Stimulated activated CD8-positive, alpha-beta memory T cell treated with anti-CD3 and anti-CD28 coated beads, Interleukin-15, amount 100 ng/mL, for 48 hours (primary cell): Measurements from ENCODE around the gene IRAK1.
A peak's percentile ranks its signal among the peaks of the same experiment; 100 is the strongest.

ENCODE experiments used
- DNase-seq, 2 donors: peaks; one replicate each; pipeline ENCODE4 v3.0.0-alpha.2; 2020; ENCODE audit warnings: low read depth in 2 of 2

Gene IRAK1

GRCh38 chrX:153971124-153971449, 48.6 kb downstream of the IRAK1 start:
- peak; percentile 77 to 90 for DNase-seq

DNA sequence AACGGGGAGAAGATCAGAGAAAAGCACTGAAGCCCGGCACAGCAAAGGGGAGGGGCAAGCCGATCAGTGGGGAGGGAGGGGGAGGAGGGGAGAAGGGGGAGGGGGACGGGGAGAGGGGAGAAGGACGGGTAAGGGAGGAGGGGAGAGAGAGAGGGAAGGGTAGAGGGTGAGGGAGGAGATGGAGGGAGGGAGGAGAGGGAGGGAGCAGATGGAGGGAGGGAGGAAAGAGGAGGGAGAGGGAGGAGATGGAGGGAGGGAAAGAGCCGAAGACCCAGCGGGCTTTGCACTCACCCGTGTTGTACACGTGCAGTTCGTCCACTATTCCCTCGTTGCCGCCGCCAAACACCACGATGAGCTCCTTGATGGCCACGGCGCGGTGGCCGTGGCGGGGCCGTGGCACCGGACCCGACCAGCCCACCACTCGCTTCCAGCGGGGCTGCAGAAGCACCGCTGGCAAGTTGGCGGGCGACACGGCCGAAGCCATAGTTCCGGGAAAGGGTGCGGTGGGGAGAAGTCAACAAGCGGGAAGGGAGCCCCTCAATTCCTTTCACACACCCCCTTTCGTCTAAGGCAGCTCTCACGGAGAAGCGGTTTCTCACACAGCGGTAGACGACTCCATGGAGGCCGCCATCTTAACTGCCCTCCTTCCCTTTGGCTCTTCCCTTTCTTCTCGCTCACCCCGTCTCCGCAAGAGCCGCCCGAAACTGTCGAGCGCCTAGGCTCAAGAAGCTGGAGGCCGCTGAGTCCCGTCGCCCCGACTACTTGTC, 49.2 kb downstream of the IRAK1 start:
- DNase-seq, result no peak

DNA sequence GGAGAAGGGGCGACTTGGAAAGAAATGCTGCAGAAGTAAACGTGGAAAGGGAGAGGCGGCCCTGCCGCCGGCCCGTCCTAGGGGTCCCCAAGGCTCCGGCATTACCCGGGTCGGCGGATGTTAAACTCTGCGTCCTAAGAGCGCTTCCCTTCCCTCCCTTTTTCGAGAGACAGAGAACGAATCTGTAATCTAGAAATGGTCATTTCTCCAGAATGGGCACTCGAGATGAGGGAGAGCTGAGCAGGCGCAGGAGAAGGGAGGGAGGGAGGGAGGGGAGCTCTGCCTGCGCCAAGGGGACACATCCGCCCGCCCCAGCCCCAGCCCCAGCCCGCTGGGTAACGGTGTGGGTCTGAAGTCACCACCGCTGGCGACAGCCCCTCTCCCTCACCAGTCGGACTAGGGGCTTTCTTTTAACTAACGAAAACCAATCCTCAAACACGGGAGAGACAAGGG, 49.8 kb downstream of the IRAK1 start:
- DNase-seq, result no peak

DNA sequence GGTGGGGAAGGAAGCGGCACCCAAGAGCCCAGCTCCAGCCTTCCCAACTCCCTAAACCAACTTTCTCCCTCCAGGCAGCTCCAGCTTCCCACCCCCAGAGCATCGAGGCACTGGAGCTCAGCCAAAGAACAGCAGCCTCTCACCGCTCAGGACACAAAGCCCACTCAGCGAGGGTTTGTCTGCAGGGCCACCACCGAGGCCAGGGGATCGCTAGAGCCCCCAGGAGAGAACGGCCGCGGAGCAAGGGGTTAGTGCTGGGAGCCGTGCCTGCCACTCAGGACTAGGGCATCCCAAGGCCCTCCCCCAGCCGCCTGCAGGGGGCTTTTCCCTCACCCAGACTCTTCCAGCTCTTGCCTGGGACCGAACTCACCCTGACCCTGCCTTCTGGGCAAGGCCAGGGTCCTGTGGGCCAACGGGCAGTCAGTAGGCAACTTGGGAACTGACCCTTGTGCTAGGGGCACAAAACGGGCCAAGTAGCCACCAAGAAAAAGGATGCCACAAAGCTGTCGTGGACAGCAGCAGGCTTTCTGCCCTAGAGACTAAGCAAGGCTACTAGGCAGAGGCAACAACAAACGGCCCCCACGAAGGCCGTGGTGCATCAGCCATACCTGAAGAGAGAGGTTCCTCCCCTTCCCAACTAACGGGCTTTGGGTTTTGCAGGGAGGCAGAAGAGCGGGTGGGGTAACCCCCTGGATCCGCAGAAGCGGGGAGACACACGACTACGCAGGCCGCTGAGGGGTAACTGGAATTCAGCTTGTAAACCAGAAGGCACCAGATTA, 50.4 kb downstream of the IRAK1 start:
- no peak for DNase-seq

- DNase-seq, result no peak
These were observed 51.0 kb downstream of the IRAK1 start for GRCh38 chrX:153968754-153969124.

DNA sequence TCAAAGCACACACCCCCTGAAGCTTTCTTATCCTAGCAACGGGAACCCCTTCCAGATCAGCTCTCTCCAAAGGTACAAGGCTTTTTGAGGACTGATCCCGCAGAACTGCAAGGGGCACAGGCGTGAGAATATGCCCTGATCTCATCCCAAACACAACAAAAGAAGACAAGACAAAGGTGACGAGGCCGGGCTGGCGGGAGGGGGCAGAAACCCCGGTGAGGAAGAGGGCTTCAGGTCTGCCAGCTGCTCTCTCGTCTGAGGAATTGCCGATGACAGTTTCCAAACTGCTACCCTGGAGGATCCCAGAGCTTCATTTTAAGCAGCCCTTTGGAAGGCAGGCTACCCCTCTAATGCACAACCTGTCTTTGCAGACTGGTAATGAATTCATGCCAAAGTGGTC, 51.4 kb downstream of the IRAK1 start:
- no peak for DNase-seq

DNA sequence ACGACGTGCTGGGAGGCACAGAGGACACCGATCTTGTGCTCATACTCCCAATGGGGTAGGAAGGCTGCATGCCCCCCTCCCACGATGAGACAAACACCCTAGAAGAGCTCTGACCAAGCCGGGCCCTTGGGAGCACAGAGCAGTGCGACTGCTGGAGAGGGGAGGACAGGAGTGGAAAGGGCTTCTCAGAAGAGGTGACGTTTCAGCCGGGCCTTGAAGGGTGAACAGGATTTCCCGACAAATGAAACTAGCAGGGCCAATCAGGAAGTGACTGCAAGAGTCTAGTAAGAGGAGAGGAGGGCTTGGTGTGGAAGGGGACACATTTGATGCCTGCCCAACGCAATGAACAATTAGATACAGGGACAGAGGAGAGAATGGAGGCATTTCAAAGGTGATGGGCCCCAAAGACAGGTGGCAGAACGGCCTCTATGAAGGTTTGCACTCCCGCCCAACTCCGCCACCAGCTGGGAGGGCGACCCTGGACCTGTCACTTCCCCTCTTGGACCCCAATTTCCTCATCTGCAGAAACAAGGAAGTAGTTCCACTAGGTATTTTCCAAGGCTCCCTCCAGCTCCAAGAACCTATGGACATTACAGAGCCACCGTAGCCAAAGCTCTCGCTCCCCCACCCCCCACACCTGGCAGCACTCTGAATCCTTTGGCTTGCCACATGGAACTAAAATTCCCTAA, 52.0 kb downstream of the IRAK1 start:
- DNase-seq, result no peak

DNA sequence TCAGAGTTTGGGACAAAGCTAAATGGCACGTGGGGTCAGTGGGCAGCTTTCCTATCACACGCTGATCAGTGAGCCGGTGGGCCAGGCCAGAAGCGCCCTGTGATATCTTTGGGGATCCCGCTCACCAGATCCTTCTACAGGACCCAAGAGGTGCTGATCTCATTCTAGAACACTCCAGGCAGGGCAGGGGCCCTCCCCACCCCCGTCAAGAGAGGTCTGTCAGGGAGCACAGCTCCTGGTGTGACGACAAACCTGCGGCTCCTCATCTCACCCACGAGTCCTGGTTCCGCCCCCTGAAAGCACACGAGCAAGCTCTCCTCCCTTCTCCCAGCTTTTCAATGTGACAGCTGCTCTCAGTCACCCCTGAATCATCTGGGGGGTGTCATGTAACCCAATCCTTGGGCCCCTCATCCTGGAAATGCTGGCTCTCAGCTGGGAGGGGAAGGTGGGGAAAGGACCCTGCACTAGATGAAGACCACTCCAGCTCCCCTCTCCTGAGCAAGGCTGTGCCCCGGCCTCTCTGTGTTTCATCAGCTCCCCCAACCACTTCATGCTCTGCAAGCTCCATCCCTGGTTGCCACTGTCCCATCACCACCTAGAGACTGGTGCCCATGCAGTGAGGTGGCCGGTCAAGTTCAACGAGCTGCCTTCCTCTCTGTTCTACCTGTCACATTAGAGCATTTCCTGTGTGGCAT, 52.7 kb downstream of the IRAK1 start:
- peak in 1 of 2 donors; percentile 50 for DNase-seq

- DNase-seq, result no peak
These were observed 53.4 kb downstream of the IRAK1 start for GRCh38 chrX:153966283-153966688.

DNA sequence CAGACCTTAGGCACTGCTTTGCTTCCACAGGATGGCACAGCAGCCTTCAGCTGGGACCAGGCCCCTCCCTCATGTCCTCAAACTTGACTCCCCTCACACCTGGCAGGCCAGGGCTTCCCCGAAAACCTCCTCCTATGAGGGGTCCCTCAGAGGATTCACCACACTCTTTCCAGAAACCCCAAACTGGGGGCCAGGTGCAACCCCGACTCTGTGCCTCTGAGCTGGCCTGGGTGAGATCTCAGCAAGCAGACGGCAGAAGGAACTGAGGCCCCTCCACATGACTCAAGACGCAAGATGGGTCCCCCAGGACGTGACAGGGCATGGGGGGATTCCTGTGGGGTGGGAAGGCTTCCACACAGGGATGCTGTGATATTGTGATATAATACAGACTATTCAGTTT, 54.3 kb downstream of the IRAK1 start:
- no peak for DNase-seq

- no peak for DNase-seq
These were observed 55.6 kb downstream of the IRAK1 start for GRCh38 chrX:153964105-153964504.

GRCh38 chrX:153963546-153963945, 56.2 kb downstream of the IRAK1 start:
- DNase-seq, result no peak

DNA sequence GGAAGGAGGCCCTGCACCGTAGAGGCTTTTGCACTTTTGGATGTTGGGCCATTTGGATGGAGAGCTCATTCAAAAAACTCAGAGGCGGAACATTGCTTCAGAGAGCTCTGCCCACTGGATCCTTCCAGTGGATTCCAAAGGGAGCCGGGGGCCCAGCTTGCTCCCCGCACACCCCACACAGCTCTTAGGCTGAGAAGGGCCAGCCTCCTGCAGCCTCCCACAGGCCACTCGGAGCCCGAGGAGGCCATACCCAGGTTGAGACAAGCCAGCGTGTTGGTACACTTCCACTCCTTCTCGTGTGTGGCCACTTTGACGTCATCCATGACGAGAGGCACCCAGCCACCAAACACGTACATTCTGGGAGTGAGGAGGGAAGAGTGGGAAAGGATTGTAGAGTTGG, 58.4 kb downstream of the IRAK1 start:
- DNase-seq, result no peak

DNA sequence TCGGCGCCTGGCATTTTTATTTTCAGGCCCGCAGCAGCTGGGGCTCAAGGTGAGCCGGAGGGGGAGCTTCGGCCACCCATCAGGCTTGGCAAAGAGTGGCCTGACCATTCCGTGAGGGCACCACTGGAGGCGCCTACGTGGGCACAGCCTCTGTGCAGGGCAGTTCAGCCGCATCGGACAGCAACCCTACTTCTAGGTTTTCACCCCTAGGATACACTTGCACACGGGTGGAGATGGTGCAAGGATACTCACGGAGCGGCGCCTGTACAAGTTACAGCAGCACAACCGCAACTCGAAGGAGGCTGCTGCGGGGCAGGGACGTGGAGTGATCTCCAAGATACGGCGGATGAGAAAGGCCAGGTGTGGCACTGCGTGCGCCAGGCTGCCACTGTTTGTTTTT, 58.9 kb downstream of the IRAK1 start:
- no peak for DNase-seq
